ENCODE data around the gene IRX4.
"Not testable (repeated sequence)": the region's sequence is repeated elsewhere in the genome, so short reads cannot be mapped to it uniquely, and the experiment has no call there.

Gene IRX4

GRCh38 chr5:1856596-1857255 is 26.0 kb downstream of the IRX4 start:
- DNase-seq = no peak

DNA sequence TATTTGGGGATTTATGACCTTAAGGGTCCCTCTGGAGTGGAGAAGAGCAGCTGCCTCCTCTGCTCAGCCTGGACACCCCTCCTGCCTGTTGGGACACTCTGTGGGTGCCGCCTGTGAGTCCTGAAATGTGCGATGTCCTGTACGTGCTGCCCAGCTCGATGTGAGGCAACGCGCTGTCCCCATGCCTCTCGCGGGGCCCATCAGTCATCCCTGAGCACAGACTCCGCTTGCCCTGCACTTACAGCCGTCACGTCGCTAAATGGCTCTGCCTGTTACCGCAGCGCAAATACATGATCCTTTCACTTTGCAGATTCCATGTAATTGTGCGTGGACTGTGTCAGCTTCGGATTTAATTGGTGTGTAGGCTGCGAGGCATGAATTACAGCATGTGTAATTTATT is 27.1 kb downstream of the IRX4 start:
- DNase-seq = no peak

DNA sequence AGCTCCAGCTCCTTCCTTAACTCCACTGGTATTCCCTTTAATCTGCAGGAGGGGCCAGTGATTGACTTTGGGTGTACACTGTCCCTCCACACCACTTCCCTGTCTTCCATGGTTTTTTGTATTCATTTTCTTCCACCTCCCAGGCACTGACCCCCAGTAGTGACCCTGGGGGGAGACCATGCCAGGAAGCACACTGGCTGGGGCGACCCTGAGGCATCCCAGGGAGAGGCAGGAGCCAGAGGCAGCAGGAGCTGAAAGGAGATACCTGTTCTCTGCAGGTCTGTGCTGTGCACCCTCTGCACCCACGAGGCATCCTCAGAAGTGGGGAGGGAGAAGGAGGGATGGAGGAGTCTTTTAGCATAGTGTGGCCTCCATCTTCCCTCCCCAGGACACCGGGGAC is 27.6 kb downstream of the IRX4 start:
- DNase-seq = no peak

GRCh38 chr5:1853531-1853930 is 29.2 kb downstream of the IRX4 start:
- no peak for DNase-seq

- DNase-seq = no peak
Observed at GRCh38 chr5:1852324-1852947, 30.3 kb downstream of the IRX4 start.

DNA sequence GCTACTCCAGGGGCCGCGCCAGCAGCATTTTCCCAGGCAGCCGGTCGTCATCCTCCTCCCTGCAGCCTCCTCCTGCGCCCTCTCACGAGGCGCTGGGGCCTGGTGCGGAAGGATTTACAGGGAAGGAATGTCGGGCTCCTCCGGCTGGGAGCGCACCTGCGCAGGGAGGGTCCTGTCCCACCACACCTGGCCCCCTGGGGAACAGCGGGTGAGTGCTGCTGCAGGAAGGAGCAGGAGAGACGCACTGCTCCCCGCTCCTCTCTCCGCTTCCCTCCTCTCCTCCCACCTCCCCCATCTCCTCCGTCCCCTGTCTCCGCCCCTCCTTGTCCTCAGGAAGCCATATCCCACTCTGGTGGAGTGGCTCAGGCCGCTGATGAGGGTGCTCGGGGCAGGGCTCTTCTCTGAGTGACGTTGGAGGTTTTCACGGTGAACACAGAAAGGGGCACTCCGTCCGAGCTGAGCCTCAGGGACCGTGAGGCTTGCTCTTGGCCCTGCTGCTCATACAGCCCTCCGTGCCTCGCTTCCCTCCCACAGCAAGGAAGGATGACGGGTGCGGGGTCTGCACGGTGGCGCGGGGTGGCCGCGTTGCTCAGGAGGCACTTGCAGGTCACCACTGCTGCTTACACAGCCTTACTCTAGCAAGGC is 31.3 kb downstream of the IRX4 start:
- DNase-seq = no peak

GRCh38 chr5:1850324-1851154 is 32.2 kb downstream of the IRX4 start:
- no peak for DNase-seq

GRCh38 chr5:1847611-1848010 is 35.1 kb downstream of the IRX4 start:
- DNase-seq = no peak

DNA sequence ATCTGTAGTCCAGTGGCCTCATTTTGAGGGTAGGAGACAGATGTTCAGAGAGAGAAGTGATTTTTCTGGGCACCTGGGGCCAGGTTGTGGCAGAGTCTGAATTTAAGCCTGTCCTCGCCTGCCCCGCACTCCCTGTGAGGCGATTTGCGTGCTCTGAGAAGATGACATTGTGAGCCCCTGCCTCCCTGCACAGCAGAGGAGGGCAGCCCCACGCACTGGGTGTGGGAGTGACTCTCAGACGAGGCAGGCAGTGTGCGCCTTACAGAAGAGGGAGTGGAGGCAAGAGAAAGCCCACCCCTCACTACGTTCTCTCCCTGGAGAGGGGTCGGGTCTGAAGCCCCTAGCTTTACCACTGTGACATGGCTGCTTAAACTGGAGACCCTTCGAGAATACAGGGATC is 35.7 kb downstream of the IRX4 start:
- DNase-seq = no peak

DNA sequence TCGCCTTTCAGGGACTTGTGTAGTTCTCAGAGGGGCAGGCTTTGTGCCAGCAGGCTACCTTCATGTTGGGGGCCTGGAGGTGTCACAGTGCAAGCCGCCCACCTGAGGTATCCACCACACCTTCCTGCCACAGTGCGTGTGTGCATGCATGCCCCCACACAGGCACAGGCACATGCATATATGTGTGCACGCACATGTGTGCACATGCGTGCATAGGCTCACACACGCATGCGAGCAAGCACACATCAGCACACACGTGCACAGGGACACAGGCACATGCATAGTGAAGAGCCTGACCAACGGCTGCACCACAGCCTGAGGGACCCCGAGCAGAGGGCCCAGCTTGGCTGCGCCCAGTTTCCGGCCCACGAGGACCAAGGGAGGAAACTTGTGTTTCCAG is 36.1 kb downstream of the IRX4 start:
- no peak for DNase-seq

DNA sequence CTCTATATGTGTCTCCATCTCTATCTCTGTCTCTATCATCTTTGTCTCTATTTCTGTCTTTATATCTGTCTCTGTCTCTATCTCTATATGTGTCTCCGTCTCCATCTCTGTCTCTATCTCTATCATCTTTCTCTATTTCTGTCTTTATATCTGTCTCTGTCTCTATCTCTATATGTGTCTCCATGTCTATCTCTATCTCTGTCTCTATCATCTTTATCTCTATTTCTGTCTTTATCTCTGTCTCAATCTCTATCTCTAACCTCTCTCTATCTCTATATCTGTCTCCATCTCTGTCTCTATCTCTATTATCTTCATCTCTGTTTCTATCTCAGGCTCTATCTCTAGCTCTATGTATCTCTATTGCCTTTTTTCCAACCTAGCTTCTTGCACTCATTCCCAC is 37.0 kb downstream of the IRX4 start:
- no peak for DNase-seq

GRCh38 chr5:1844708-1845436 is 37.9 kb downstream of the IRX4 start:
- DNase-seq = no peak

DNA sequence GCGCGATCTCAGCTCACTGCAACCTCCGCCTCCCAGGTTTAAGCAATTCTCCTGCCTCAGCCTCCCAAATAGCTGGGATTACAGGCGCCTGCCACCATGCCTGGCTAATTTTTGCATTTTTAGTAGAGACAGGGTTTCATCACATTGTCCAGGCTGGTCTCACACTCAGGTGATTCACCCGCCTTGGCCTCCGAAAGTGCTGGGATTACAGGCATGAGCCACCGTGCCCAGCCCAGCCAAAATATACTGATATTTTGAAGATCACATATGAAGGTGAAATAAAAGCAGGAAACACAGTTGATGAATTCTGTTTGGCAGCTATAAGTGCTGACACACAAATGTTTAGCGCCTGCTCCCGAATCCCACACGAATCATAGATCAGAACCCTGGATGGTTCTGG is 39.0 kb downstream of the IRX4 start:
- not testable (repeated sequence) for DNase-seq

DNA sequence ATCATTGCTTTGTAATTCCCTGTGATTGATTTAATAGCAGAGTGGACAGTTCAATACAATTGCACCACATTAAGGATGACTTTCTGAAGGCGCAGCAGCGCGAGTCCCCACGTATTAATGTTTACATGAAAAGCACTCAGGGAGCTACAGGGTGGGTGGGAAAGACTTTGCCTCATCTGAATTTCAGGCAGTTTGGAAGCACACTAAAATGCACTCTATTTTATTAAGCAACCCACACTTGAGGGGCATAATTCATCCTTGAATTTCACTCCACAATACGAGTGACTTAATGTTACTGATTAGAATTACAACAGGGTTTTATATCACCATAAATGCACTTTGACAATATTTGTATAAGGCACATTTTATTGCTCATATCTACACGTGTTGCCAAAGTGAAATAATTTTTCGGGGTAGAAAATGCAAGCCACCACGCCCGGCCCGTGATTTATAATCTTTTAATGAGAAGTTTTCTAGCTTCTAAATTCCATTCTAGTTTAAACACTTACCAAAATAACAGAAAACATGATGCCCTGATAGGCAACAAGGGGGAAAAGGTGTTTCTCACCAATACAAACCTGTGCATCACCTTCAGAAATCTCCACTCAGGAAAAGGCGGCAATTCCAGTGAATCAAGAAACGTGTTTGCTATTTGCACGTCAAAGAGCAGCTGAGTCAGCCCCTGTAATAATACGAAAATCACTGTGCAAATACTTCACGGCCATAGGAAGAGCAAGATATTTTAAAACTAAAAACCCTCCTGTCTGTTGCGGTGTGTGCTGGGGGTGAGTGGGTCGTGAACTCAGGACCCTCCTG is 40.5 kb downstream of the IRX4 start:
- DNase-seq = no peak

DNA sequence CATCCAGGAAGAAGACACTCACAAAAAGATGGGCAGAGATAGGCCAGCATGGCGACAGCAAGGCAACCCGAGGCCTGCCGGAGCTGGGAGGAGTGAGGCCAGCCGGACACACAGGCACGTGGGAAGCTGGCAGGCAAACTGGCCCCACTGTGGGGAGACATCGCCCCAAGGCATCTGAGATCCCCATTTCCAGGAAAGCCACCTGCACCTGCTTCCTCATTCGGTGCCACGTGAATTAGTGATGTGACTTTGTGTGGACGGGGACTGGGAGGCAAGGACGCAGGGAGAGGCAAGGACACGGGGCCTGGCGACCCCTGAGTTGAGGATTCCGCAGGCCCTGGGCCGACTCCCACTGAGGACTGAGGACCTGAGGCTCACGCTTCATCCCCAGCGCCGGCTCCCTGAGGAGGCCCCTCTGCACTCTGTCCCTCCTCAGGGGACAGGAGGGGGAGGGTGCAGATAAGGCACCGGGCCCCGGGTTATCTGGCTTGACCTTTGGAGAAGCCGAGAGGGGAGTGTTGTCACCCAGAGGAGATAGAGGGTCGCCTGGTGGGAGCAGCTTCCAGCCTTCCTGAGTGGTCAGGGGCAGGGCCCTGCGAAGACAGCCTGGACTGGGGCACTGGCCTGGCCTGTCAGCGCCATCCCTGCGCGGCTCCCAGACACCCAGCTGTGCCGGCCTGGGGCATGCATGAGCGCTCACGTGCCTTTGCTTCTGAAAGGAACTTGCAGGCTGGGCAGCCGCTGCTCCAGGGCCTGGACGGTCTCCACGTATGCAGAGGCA is 41.8 kb downstream of the IRX4 start:
- no peak for DNase-seq

DNA sequence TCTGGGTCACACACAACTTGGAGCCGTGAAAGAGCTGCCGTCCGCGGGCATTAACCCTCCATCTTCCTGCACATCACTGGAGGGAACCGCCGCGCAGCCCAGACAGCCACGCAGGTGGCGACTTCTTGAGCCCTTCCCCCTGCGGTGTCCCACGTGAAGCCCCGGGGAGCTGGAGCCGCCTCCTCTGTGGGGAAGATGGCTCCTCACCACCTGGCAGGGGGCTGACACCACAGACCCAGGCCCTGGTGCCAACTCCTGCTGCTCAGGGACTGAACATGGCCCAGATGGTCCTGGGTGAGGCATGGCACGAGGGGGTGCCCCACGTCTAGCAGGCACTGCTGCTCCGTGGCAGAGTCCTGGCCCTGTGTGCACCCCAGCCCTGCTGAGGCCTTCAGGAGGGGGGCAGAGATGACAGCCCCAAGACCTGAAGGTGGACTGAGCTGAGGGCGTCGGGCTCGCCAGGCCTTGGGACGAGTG is 42.6 kb downstream of the IRX4 start:
- no peak for DNase-seq

GRCh38 chr5:1838013-1838412 is 44.7 kb downstream of the IRX4 start:
- no peak for DNase-seq

GRCh38 chr5:1836891-1837880 is 45.5 kb downstream of the IRX4 start:
- no peak for DNase-seq

DNA sequence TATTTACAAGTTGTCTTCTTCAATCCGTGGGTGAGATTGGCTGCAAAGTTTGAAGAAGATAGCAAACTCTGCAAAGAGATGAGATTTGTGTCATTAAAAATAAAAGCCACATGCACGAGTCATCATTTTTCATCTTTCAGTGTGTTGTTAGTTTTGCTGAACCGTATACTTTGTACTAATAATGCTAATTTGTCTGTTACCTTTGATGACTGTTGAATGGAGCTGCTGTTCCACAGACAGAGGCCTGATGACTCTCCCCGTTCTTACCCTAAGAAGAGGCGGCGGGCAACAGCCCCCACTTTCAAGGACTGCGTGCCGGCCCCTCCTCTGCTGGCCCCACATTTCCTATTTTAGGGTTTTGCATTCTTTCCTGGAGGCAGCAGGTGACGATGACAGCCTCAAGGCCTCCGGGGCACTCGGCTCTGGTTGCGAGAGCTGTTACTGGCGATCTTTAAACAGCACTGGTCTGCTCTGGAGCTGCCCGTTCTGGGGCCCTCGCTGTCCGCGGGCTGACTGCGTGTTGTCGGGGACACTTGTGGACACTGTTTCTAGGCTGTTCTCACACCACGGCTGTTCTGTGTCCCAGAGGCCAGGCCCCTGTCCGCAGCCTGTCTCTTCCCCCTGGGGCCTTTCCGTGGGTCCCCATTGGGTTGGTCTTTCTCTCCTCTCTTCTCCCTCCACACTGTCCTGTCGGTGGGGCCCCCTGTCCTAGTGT is 46.4 kb downstream of the IRX4 start:
- no peak for DNase-seq

Measured in NCI-H1048 (cell line).